Ovary (tissue), 3 donors: Measurements from ENCODE around the gene SH3PXD2A.

Experiments
- CTCF ChIP-seq, 3 donors: fragments of 450-650 bp in 2 of 3; fragments of 200-600 bp in 1 of 3; IDR thresholded peaks; one replicate each; pipeline versions ENCODE4 v1.5.1 to v1.8.0; 2016 to 2022; ENCODE audit warnings: antibody characterized with exemption in 3 of 3, mild to moderate bottlenecking in 1 of 3
- EP300 ChIP-seq: sonication (generic); formaldehyde crosslinking; IDR thresholded peaks from one replicate; pipeline ENCODE4 v1.6.1; 2017; ENCODE audit warnings: antibody characterized with exemption
- POLR2A ChIP-seq: fragments of 450-650 bp; IDR thresholded peaks from one replicate; pipeline ENCODE4 v1.6.1; 2017; ENCODE audit warnings: antibody characterized with exemption, mild to moderate bottlenecking, moderate library complexity
- donor health status: DM: no; HTN: no; CAD: no.

GRCh38 chr10:103580430-103580829 lies 274.9 kb downstream of the SH3PXD2A start:
- no peak for TF ChIP-seq POLR2A
- no peak for TF ChIP-seq CTCF (IDR thresholded peaks at IDR 0.05)
- no peak for TF ChIP-seq EP300
